HepG2 (cell line): ENCODE results near the gene MCOLN1. TPM values are rescaled to one million over a fixed set of nuclear protein-coding genes. Genes with fewer than 3 reads are reported as not detected.

Experiments used
- ATF1 ChIP-seq: IDR thresholded peaks from 2 replicates; pipeline ENCODE4 v1.6.1; 2016; ENCODE audit warnings: mild to moderate bottlenecking, control low read depth
- BORCS8-MEF2B ChIP-seq: sonication (generic); formaldehyde crosslinking; IDR thresholded peaks from 2 replicates; pipeline ENCODE4 v1.8.0; 2022; ENCODE audit warnings: mild to moderate bottlenecking, missing genetic modification reagents
- CBFB ChIP-seq: sonication (generic); formaldehyde crosslinking; IDR thresholded peaks from 2 replicates; pipeline ENCODE4 v1.4.0; 2020; ENCODE audit warnings: missing genetic modification reagents
- HDAC6 ChIP-seq: fragments of 200-600 bp; sonication (generic); IDR thresholded peaks from 2 replicates; pipeline ENCODE4 v1.7.0; 2017; ENCODE audit warnings: mild to moderate bottlenecking, antibody characterized with exemption, low read length, low read depth
- KDM3A ChIP-seq: IDR thresholded peaks from 2 replicates; pipeline ENCODE4 v1.6.1; 2018; ENCODE audit warnings: low read depth, missing compliant biosample characterization
- MAF1 ChIP-seq: sonication (generic); formaldehyde crosslinking; IDR thresholded peaks from 2 replicates; pipeline ENCODE4 v1.5.0; 2020; ENCODE audit warnings: missing genetic modification reagents, borderline replicate concordance
- REXO4 ChIP-seq: sonication (generic); formaldehyde crosslinking; IDR thresholded peaks from 2 replicates; pipeline ENCODE4 v1.8.0; 2022; ENCODE audit warnings: missing genetic modification reagents, mild to moderate bottlenecking, borderline replicate concordance
- ZKSCAN8 ChIP-seq: IDR thresholded peaks from 2 replicates; pipeline ENCODE4 v1.6.1; 2016; ENCODE audit warnings: borderline replicate concordance, missing genetic modification reagents, missing compliant biosample characterization
- ZNF224 ChIP-seq: sonication (generic); formaldehyde crosslinking; IDR thresholded peaks from 2 replicates; pipeline ENCODE4 v1.5.0; 2020; ENCODE audit warnings: mild to moderate bottlenecking, missing genetic modification reagents
- ZNF235 ChIP-seq: sonication (generic); formaldehyde crosslinking; IDR thresholded peaks from 2 replicates; pipeline ENCODE4 v1.8.1; 2023; ENCODE audit warnings: mild to moderate bottlenecking, missing genetic modification reagents, borderline replicate concordance
- ZNF317 ChIP-seq: sonication (generic); formaldehyde crosslinking; IDR thresholded peaks from 2 replicates; pipeline ENCODE4 v1.5.0; 2020; ENCODE audit warnings: mild to moderate bottlenecking, missing genetic modification reagents
- ZNF326 ChIP-seq: sonication (generic); formaldehyde crosslinking; IDR thresholded peaks from 2 replicates; pipeline ENCODE4 v1.4.0; 2020; ENCODE audit warnings: missing genetic modification reagents, borderline replicate concordance
- ZNF557 ChIP-seq: sonication (generic); formaldehyde crosslinking; IDR thresholded peaks from 2 replicates; pipeline ENCODE4 v1.4.0; 2020; ENCODE audit warnings: missing genetic modification reagents
- ZNF615 ChIP-seq: sonication (generic); formaldehyde crosslinking; IDR thresholded peaks from 2 replicates; pipeline ENCODE4 v1.5.0; 2020; ENCODE audit warnings: mild to moderate bottlenecking, missing genetic modification reagents, borderline replicate concordance
- ZNF788 ChIP-seq: sonication (generic); formaldehyde crosslinking; IDR thresholded peaks from 2 replicates; pipeline ENCODE4 v1.5.0; 2020; ENCODE audit warnings: mild to moderate bottlenecking, missing genetic modification reagents, borderline replicate concordance
- ZSCAN22 ChIP-seq: sonication (generic); formaldehyde crosslinking; IDR thresholded peaks from 2 replicates; pipeline ENCODE4 v1.4.0; 2020; ENCODE audit warnings: mild to moderate bottlenecking, missing genetic modification reagents
- ZZZ3 ChIP-seq: sonication (generic); formaldehyde crosslinking; IDR thresholded peaks from 2 replicates; pipeline ENCODE4 v1.4.0; 2020; ENCODE audit warnings: missing genetic modification reagents, mild to moderate bottlenecking, borderline replicate concordance
- polyA plus RNA-seq, 8 experiments: library from polyadenylated mRNA; depleted of rRNA in 3 of 8; stranded (reverse) in 7 of 8; unstranded in 1 of 8; fragments of >200 nt; fragmentation: Illumina TruSeq in 4 of 8; extraction: Trizol in 4 of 8; gene quantifications; 2 replicates each; pipeline versions ENCODE4 v1.2.1 to v1.2.3, GENCODE V29; 2011 to 2016; ENCODE audit warnings: low read depth in 4 of 8, missing spikeins in 1 of 8, mixed read lengths in 1 of 8; ENCODE audit not compliant: insufficient read depth in 1 of 8
- total RNA-seq, 5 experiments: library from RNA; depleted of rRNA; stranded (reverse); fragments of >200 nt; fragmentation: Illumina TruSeq; extraction: Trizol; gene quantifications; 2 replicates each; pipeline ENCODE4 v1.2.3, GENCODE V29; 2016; ENCODE audit warnings: low read depth in 1 of 5
- TF ChIP-seq, protein P1 (sequence below): sonication (generic); formaldehyde crosslinking; conservative IDR thresholded peaks from 2 replicates; pipeline ENCODE4 v1.8.0; 2022; ENCODE audit warnings: missing genetic modification reagents
- TF ChIP-seq, protein P2 (sequence below): sonication (generic); formaldehyde crosslinking; IDR thresholded peaks from 2 replicates; pipeline ENCODE4 v1.5.0; 2020; ENCODE audit warnings: missing genetic modification reagents
- TF ChIP-seq, protein P3 (sequence below): sonication (generic); formaldehyde crosslinking; IDR thresholded peaks from 2 replicates; pipeline ENCODE4 v1.4.0; 2020; ENCODE audit warnings: missing genetic modification reagents
- TF ChIP-seq, protein P4 (sequence below): sonication (generic); formaldehyde crosslinking; IDR thresholded peaks from 2 replicates; pipeline ENCODE4 v1.5.1; 2020; ENCODE audit warnings: missing genetic modification reagents, mild to moderate bottlenecking, borderline replicate concordance
- TF ChIP-seq, protein P5 (sequence below): sonication (generic); formaldehyde crosslinking; IDR thresholded peaks from 2 replicates; pipeline ENCODE4 v1.4.0; 2020; ENCODE audit warnings: mild to moderate bottlenecking, missing genetic modification reagents

The MCOLN1 gene
- total and polyA plus RNA-seq, 2 of the 13 experiments (the other 11 are each of a cell fraction or from before 2014, with no cell fraction given), result 3.4 to 15.7 TPM

DNA sequence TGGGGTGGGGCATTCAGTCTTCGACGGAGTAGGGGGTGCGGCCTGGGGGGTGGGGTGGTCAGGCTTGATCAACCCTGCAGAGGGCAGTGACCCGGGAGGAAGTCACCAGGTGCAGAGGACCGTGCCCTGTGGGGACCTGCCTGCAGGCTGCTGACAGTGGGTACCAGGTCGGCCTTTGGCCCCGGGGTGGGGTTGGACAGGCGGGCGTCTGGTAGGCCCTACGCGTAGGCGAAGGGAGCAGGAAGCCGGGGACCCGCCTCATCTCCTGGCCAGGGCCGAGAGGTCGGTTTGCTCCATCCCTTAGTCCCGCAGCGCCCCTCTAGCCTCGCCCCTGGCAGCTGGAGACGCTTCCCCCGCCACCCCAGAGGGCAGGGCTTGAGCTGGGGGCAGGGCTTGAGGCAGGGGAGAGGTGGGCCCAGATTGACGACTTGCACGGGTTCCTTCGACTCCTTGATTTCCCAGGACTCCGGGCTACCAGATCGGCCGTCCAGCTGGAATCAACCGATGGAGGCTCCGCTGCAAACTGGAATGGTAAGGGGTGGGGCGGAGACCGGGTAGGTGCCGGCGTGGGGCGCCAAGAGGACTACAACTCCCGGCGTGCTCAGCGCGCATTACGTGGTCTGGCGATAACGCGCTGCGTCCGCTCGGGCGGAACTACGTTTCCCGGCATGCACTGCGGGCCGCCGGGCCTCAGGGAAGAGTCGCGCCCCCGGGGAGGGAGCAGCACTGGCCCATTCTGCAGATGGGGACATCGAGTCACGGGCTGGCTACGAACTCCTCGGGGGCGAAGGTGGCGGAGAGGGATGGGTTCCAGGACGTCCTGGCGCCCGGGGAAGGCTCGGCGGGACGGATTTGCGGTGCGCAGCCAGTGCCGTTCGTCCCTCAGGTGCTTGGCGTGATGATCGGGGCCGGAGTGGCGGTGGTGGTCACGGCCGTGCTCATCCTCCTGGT is 12.9 kb downstream of the MCOLN1 start, which contains the start of gene PNPLA6 (continued):
- TF ChIP-seq, protein P1, sequence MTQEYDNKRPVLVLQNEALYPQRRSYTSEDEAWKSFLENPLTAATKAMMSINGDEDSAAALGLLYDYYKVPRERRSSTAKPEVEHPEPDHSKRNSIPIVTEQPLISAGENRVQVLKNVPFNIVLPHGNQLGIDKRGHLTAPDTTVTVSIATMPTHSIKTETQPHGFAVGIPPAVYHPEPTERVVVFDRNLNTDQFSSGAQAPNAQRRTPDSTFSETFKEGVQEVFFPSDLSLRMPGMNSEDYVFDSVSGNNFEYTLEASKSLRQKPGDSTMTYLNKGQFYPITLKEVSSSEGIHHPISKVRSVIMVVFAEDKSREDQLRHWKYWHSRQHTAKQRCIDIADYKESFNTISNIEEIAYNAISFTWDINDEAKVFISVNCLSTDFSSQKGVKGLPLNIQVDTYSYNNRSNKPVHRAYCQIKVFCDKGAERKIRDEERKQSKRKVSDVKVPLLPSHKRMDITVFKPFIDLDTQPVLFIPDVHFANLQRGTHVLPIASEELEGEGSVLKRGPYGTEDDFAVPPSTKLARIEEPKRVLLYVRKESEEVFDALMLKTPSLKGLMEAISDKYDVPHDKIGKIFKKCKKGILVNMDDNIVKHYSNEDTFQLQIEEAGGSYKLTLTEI (CRISPR knock-in tag), result no peak
- TF ChIP-seq ZNF788 (CRISPR knock-in tag) (peak; percentile 80; the same call in 1 of the 2 replicates), ZSCAN22 (CRISPR knock-in tag) (no peak), ZZZ3 (CRISPR knock-in tag) (peak; percentile 67; the same call in 1 of the 2 replicates), ZNF557 (CRISPR knock-in tag) (no peak), CBFB (CRISPR knock-in tag) (peak; percentile 85), KDM3A (CRISPR knock-in tag) (peak; percentile 71; the same call in 1 of the 2 replicates), ZNF317 (CRISPR knock-in tag) (peak; percentile 52; the same call in 1 of the 2 replicates), ZNF326 (no peak), BORCS8-MEF2B (CRISPR knock-in tag) (no peak), MAF1 (CRISPR knock-in tag) (peak; percentile 88), ZNF615 (no peak), ZNF224 (CRISPR knock-in tag) (no peak), REXO4 (CRISPR knock-in tag) (no peak), ATF1 (CRISPR knock-in tag) (peak; percentile 93), ZKSCAN8 (CRISPR knock-in tag) (no peak; the same call in 1 of the 2 replicates), HDAC6 (no peak), ZNF235 (no peak)
- TF ChIP-seq, protein P2, sequence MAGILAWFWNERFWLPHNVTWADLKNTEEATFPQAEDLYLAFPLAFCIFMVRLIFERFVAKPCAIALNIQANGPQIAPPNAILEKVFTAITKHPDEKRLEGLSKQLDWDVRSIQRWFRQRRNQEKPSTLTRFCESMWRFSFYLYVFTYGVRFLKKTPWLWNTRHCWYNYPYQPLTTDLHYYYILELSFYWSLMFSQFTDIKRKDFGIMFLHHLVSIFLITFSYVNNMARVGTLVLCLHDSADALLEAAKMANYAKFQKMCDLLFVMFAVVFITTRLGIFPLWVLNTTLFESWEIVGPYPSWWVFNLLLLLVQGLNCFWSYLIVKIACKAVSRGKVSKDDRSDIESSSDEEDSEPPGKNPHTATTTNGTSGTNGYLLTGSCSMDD, result no peak
- TF ChIP-seq, protein P3, sequence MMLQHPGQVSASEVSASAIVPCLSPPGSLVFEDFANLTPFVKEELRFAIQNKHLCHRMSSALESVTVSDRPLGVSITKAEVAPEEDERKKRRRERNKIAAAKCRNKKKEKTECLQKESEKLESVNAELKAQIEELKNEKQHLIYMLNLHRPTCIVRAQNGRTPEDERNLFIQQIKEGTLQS, result 0 out of 2 replicates have a peak, but pooled peaks have one; percentile 37
- TF ChIP-seq, protein P4, sequence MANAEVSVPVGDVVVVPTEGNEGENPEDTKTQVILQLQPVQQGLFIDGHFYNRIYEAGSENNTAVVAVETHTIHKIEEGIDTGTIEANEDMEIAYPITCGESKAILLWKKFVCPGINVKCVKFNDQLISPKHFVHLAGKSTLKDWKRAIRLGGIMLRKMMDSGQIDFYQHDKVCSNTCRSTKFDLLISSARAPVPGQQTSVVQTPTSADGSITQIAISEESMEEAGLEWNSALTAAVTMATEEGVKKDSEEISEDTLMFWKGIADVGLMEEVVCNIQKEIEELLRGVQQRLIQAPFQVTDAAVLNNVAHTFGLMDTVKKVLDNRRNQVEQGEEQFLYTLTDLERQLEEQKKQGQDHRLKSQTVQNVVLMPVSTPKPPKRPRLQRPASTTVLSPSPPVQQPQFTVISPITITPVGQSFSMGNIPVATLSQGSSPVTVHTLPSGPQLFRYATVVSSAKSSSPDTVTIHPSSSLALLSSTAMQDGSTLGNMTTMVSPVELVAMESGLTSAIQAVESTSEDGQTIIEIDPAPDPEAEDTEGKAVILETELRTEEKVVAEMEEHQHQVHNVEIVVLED (CRISPR knock-in tag), result peak; percentile 100
- TF ChIP-seq, protein P5, sequence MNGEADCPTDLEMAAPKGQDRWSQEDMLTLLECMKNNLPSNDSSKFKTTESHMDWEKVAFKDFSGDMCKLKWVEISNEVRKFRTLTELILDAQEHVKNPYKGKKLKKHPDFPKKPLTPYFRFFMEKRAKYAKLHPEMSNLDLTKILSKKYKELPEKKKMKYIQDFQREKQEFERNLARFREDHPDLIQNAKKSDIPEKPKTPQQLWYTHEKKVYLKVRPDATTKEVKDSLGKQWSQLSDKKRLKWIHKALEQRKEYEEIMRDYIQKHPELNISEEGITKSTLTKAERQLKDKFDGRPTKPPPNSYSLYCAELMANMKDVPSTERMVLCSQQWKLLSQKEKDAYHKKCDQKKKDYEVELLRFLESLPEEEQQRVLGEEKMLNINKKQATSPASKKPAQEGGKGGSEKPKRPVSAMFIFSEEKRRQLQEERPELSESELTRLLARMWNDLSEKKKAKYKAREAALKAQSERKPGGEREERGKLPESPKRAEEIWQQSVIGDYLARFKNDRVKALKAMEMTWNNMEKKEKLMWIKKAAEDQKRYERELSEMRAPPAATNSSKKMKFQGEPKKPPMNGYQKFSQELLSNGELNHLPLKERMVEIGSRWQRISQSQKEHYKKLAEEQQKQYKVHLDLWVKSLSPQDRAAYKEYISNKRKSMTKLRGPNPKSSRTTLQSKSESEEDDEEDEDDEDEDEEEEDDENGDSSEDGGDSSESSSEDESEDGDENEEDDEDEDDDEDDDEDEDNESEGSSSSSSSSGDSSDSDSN, result peak; percentile 52; the same call in 1 of the 2 replicates
